ENCODE measurements around the gene CPED1.

- TF ChIP-seq SALL2 (tag by site-specific recombination; IDR thresholded peaks at IDR 0.05; ENCODE audit: borderline replicate concordance) = no peak
- TF ChIP-seq YY2 (tag by site-specific recombination; IDR thresholded peaks at IDR 0.05) = no peak
- no peak for TF ChIP-seq MEIS1 (CRISPR knock-in tag; IDR thresholded peaks at IDR 0.05; ENCODE audit: borderline replicate concordance)
- TF ChIP-seq CTCF (tag by site-specific recombination; IDR thresholded peaks at IDR 0.05) = no peak
- TF ChIP-seq ZNF629 (tag by site-specific recombination; IDR thresholded peaks at IDR 0.05) = no peak
- TF ChIP-seq, protein P1, sequence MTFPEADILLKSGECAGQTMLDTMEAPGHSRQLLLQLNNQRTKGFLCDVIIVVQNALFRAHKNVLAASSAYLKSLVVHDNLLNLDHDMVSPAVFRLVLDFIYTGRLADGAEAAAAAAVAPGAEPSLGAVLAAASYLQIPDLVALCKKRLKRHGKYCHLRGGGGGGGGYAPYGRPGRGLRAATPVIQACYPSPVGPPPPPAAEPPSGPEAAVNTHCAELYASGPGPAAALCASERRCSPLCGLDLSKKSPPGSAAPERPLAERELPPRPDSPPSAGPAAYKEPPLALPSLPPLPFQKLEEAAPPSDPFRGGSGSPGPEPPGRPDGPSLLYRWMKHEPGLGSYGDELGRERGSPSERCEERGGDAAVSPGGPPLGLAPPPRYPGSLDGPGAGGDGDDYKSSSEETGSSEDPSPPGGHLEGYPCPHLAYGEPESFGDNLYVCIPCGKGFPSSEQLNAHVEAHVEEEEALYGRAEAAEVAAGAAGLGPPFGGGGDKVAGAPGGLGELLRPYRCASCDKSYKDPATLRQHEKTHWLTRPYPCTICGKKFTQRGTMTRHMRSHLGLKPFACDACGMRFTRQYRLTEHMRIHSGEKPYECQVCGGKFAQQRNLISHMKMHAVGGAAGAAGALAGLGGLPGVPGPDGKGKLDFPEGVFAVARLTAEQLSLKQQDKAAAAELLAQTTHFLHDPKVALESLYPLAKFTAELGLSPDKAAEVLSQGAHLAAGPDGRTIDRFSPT (tag by site-specific recombination; IDR thresholded peaks at IDR 0.05) = no peak
- no peak for TF ChIP-seq ZNF843 (tag by site-specific recombination; IDR thresholded peaks at IDR 0.05)
- TF ChIP-seq ZNF2 (tag by site-specific recombination; IDR thresholded peaks at IDR 0.05) = no peak
- TF ChIP-seq YY1 (tag by site-specific recombination; IDR thresholded peaks at IDR 0.05) = no peak
- TF ChIP-seq ZNF223 (tag by site-specific recombination; IDR thresholded peaks at IDR 0.05) = no peak
These were observed 272.8 kb downstream of the CPED1 start for GRCh38 chr7:121261207-121261884.
